Brain microvascular endothelial cell (primary cell): ENCODE results near the gene TNC.

ENCODE experiments used
- DNase-seq: peaks from one replicate; pipeline ENCODE4 v3.0.0-alpha.2; 2020
- H3K27ac ChIP-seq: fragments of 250-450 bp; sonication (Bioruptor Pico); 2 replicates; pipeline ENCODE4 v1.5.1; 2020; ENCODE audit warnings: mild to moderate bottlenecking, moderate library complexity
- H3K27me3 ChIP-seq: fragments of 250-450 bp; sonication (Bioruptor Pico); replicated peaks from 2 replicates; pipeline ENCODE4 v1.5.1; 2020; ENCODE audit warnings: mild to moderate bottlenecking
- H3K36me3 ChIP-seq: fragments of 250-450 bp; sonication (Bioruptor Pico); replicated peaks from 2 replicates; pipeline ENCODE4 v1.5.1; 2020; ENCODE audit warnings: mild to moderate bottlenecking
- H3K4me3 ChIP-seq: 2 replicates; pipeline ENCODE4 v1.5.1; 2011; ENCODE audit warnings: low read depth, mild to moderate bottlenecking, control low read depth, low read length, moderate library complexity
- in situ Hi-C: cut with HindIII; loops from 2 replicates; pipeline ENCODE4 v1.10.0; 2017; ENCODE audit warnings: low sequenced_read_pairs, low pct_ligation_motif_present
- TF ChIP-seq, protein P1 (sequence below): IDR thresholded peaks from 2 replicates; pipeline ENCODE4 v1.5.1; 2011; ENCODE audit warnings: low read depth, mild to moderate bottlenecking, moderate library complexity, low read length, control low read depth, inconsistent platforms; ENCODE audit errors: missing control alignments

Gene TNC

GRCh38 chr9:114987116-114987515 lies 130.8 kb downstream of the TNC start:
- no peaks in the 10 kb centered on the region for H3K36me3 ChIP-seq
- TF ChIP-seq, protein P1, sequence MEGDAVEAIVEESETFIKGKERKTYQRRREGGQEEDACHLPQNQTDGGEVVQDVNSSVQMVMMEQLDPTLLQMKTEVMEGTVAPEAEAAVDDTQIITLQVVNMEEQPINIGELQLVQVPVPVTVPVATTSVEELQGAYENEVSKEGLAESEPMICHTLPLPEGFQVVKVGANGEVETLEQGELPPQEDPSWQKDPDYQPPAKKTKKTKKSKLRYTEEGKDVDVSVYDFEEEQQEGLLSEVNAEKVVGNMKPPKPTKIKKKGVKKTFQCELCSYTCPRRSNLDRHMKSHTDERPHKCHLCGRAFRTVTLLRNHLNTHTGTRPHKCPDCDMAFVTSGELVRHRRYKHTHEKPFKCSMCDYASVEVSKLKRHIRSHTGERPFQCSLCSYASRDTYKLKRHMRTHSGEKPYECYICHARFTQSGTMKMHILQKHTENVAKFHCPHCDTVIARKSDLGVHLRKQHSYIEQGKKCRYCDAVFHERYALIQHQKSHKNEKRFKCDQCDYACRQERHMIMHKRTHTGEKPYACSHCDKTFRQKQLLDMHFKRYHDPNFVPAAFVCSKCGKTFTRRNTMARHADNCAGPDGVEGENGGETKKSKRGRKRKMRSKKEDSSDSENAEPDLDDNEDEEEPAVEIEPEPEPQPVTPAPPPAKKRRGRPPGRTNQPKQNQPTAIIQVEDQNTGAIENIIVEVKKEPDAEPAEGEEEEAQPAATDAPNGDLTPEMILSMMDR, result no peak
- H3K27me3 ChIP-seq, result no peaks in the 10 kb centered on the region
- H3K4me3 ChIP-seq, result no peak overlapping the region
- H3K27ac ChIP-seq, result no peak overlapping the region
- DNase-seq, result no peak
- in situ Hi-C loops, result no loop called here

- no peak for DNase-seq
- no peak overlapping the region for H3K4me3 ChIP-seq
- TF ChIP-seq, protein P1, result no peak
- H3K36me3 ChIP-seq, result no peaks in the 10 kb centered on the region
- no peak overlapping the region for H3K27ac ChIP-seq
- in situ Hi-C loops, result no loop called here
- H3K27me3 ChIP-seq, result no peaks in the 10 kb centered on the region
These were observed 131.9 kb downstream of the TNC start for GRCh38 chr9:114985959-114986501.

DNA sequence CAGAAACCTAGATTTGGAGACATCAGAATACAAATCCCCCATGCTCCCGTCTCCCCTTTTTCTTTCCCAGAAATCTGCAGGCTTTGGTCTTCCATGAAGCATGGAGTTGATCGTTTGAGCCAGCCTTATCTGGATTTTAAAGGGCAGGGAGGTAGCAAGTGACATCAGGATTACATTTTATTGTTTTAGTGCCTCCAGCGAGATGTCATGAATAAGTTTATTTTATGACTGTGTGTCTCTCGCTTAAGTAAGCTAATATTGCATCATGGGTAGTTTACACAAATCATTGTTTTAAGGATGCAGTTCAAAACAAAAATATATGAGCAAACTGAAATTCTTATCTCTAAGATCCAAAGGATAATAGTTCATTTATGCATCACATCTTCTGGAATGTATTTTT lies 136.9 kb downstream of the TNC start:
- H3K27me3 ChIP-seq, result no peaks in the 10 kb centered on the region
- in situ Hi-C loops, result no loop called here
- no peak for DNase-seq
- no peak overlapping the region for H3K27ac ChIP-seq
- H3K4me3 ChIP-seq, result no peak overlapping the region
- H3K36me3 ChIP-seq, result no peaks in the 10 kb centered on the region
- TF ChIP-seq, protein P1, result no peak

GRCh38 chr9:114973216-114973615 lies 144.7 kb downstream of the TNC start:
- no peak for DNase-seq
- in situ Hi-C loops, result no loop called here
- Histone ChIP-seq H3K27me3 (no peaks in the 10 kb centered on the region), H3K27ac (no peak overlapping the region), H3K4me3 (no peak overlapping the region), H3K36me3 (no peaks in the 10 kb centered on the region)
- TF ChIP-seq, protein P1, result no peak

DNA sequence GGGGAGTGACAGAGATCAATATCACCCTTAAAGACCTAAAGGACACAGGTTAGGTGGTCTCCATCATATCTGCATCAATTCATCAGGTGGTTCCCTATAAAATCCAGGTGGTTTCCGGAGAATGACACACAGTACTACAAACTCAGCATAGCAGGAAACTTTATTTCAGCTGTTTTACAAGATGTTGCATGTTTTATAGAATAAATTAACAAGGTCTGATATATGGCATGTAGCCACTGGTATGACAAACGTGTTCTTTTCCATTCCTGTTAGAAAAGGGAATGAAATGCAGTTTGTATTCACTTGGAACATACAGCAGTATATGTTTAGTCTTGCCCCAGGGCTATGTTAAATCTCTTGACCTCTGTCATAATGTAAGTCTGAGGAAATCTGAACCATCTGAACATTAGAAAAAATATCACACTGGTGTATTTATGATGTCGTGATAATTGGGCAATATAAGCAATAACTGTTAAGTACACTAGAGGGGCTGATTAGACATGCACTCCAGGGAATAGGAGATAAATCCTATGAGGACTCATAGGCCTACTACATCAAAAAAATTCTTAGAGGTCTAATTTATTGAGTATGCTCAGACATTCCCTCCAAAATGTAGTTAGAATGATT lies 145.3 kb downstream of the TNC start:
- TF ChIP-seq, protein P1, result no peak
- H3K27ac ChIP-seq, result no peak overlapping the region
- in situ Hi-C loops, result no loop called here

More for the DNA sequence above, 145.3 kb downstream of the TNC start:
- Histone ChIP-seq H3K4me3 (no peak overlapping the region), H3K27me3 (no peaks in the 10 kb centered on the region), H3K36me3 (no peaks in the 10 kb centered on the region)
- no peak for DNase-seq
